HepG2 (cell line): ENCODE results near the gene RIOK3.

Source experiments
- CHD2 ChIP-seq: IDR thresholded peaks from 2 replicates; pipeline ENCODE4 v1.6.1; 2011; ENCODE audit warnings: low read depth, low read length, improper control_type of control experiment
- FOXC1 ChIP-seq: sonication (generic); formaldehyde crosslinking; IDR thresholded peaks from 2 replicates; pipeline ENCODE4 v1.8.0; 2022; ENCODE audit warnings: mild to moderate bottlenecking, missing genetic modification reagents, borderline replicate concordance
- PHF8 ChIP-seq: sonication (generic); formaldehyde crosslinking; IDR thresholded peaks from 2 replicates; pipeline ENCODE4 v1.5.0; 2020; ENCODE audit warnings: missing genetic modification reagents
- POLR2AphosphoS5 ChIP-seq: IDR thresholded peaks from 2 replicates; pipeline ENCODE4 v1.6.1; 2012; ENCODE audit warnings: low read depth, low read length
- ZNF383 ChIP-seq: sonication (generic); formaldehyde crosslinking; IDR thresholded peaks from 2 replicates; pipeline ENCODE4 v1.4.0; 2020; ENCODE audit warnings: missing genetic modification reagents, mild to moderate bottlenecking, borderline replicate concordance
- TF ChIP-seq, protein P1 (sequence below): sonication (generic); formaldehyde crosslinking; IDR thresholded peaks from 2 replicates; pipeline ENCODE4 v1.5.0; 2020; ENCODE audit warnings: mild to moderate bottlenecking, missing genetic modification reagents, moderate library complexity
- TF ChIP-seq, protein P2 (sequence below): sonication (generic); formaldehyde crosslinking; IDR thresholded peaks from 2 replicates; pipeline ENCODE4 v1.4.0; 2020; ENCODE audit warnings: missing genetic modification reagents

DNA sequence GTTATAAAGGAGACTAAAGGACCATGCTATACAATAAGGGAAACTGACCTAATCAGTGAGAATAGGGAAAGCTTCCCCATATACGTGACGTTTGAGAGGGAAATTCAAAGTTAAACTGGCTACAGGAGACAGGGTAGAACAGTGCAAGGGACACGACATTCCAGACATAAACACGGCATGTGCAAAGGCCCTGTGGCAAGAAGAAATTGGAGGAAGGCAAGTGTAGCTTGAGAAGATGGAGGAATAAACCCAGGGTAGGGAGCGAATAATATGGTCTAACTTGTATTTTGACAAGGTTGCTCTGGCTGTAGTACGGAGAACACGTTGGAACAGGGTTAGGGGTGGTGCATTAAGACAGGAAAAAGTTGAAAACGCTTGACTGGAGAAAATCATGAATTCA lies 49.8 kb upstream of the RIOK3 start:
- TF ChIP-seq, protein P1, sequence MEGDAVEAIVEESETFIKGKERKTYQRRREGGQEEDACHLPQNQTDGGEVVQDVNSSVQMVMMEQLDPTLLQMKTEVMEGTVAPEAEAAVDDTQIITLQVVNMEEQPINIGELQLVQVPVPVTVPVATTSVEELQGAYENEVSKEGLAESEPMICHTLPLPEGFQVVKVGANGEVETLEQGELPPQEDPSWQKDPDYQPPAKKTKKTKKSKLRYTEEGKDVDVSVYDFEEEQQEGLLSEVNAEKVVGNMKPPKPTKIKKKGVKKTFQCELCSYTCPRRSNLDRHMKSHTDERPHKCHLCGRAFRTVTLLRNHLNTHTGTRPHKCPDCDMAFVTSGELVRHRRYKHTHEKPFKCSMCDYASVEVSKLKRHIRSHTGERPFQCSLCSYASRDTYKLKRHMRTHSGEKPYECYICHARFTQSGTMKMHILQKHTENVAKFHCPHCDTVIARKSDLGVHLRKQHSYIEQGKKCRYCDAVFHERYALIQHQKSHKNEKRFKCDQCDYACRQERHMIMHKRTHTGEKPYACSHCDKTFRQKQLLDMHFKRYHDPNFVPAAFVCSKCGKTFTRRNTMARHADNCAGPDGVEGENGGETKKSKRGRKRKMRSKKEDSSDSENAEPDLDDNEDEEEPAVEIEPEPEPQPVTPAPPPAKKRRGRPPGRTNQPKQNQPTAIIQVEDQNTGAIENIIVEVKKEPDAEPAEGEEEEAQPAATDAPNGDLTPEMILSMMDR (CRISPR knock-in tag): no peak
- TF ChIP-seq ZNF383: no peak
- TF ChIP-seq, protein P2, sequence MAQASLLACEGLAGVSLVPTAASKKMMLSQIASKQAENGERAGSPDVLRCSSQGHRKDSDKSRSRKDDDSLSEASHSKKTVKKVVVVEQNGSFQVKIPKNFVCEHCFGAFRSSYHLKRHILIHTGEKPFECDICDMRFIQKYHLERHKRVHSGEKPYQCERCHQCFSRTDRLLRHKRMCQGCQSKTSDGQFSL: no peak
- no peak for TF ChIP-seq FOXC1 (CRISPR knock-in tag)
- no peak for TF ChIP-seq PHF8 (CRISPR knock-in tag)
- no peak for TF ChIP-seq POLR2AphosphoS5
- no peak for TF ChIP-seq CHD2
